ENCODE data around the gene RHOT1.

The RHOT1 gene

DNA sequence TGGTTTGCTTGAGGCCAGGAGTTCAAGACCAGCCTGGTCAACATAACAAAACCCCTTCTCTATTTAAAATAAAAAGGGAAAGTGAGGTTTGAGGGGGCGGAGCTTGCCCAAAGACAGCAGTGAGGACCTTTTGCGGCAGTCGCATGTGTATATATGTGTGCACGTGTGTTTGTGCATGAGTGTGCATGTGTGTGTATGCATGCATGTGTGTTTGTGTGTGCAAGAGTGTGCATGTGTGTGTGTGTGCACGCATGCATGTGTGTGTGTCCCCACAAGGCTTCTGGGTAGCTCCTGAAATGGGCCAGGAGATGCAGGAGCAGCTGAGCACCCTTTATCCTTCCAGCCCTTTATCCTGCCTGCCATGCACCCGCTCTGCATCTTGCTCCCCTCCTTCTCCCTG, 132.3 kb downstream of the RHOT1 start:
- H3K27ac ChIP-seq = no peak overlapping the region

More for the DNA sequence above, 132.3 kb downstream of the RHOT1 start:
- no peak for TF ChIP-seq ZFX (IDR thresholded peaks at IDR 0.05; ENCODE audit: borderline replicate concordance)
- TF ChIP-seq, protein P1, sequence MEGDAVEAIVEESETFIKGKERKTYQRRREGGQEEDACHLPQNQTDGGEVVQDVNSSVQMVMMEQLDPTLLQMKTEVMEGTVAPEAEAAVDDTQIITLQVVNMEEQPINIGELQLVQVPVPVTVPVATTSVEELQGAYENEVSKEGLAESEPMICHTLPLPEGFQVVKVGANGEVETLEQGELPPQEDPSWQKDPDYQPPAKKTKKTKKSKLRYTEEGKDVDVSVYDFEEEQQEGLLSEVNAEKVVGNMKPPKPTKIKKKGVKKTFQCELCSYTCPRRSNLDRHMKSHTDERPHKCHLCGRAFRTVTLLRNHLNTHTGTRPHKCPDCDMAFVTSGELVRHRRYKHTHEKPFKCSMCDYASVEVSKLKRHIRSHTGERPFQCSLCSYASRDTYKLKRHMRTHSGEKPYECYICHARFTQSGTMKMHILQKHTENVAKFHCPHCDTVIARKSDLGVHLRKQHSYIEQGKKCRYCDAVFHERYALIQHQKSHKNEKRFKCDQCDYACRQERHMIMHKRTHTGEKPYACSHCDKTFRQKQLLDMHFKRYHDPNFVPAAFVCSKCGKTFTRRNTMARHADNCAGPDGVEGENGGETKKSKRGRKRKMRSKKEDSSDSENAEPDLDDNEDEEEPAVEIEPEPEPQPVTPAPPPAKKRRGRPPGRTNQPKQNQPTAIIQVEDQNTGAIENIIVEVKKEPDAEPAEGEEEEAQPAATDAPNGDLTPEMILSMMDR (IDR thresholded peaks at IDR 0.05) = no peak

All from 22Rv1 (cell line).